HG02970 (cell line): ENCODE results near the gene PPFIA2.

ENCODE experiments used
- ATAC-seq: cut with Tn5 transposase; IDR thresholded peaks from one replicate; pipeline ENCODE4 v1.9.1; 2021; ENCODE audit warnings: mild to moderate bottlenecking, moderate library complexity, moderate number of reproducible peaks; ENCODE audit not compliant: unreplicated experiment, low FRiP score

PPFIA2 gene

GRCh38 chr12:81570234-81570633 is 188.9 kb downstream of the PPFIA2 start:
- no peak for ATAC-seq

GRCh38 chr12:81564237-81564636 is 194.9 kb downstream of the PPFIA2 start:
- ATAC-seq, result no peak

- no peak for ATAC-seq
These were observed 201.1 kb downstream of the PPFIA2 start for GRCh38 chr12:81558031-81558430.

GRCh38 chr12:81546811-81547210 is 212.3 kb downstream of the PPFIA2 start:
- ATAC-seq, result no peak

GRCh38 chr12:81543621-81544139 is 215.5 kb downstream of the PPFIA2 start:
- no peak for ATAC-seq

- ATAC-seq, result no peak
These were observed 216.8 kb downstream of the PPFIA2 start for GRCh38 chr12:81542065-81543010.

GRCh38 chr12:81541121-81541520 is 218.0 kb downstream of the PPFIA2 start:
- no peak for ATAC-seq

GRCh38 chr12:81539279-81539678 is 219.9 kb downstream of the PPFIA2 start:
- no peak for ATAC-seq

GRCh38 chr12:81533054-81533453 is 226.1 kb downstream of the PPFIA2 start:
- no peak for ATAC-seq

GRCh38 chr12:81530352-81530751 is 228.8 kb downstream of the PPFIA2 start:
- ATAC-seq, result no peak

- no peak for ATAC-seq
These were observed 238.8 kb downstream of the PPFIA2 start for GRCh38 chr12:81520064-81520945.

GRCh38 chr12:81518638-81519037 is 240.5 kb downstream of the PPFIA2 start:
- ATAC-seq, result no peak

GRCh38 chr12:81517296-81517695 is 241.9 kb downstream of the PPFIA2 start:
- ATAC-seq, result no peak

GRCh38 chr12:81502912-81503695 is 256.0 kb downstream of the PPFIA2 start:
- no peak for ATAC-seq

- ATAC-seq, result no peak
These were observed 258.4 kb downstream of the PPFIA2 start for GRCh38 chr12:81500788-81501187.

- ATAC-seq, result no peak
These were observed 259.3 kb downstream of the PPFIA2 start for GRCh38 chr12:81499809-81500208.

- no peak for ATAC-seq
These were observed 266.9 kb downstream of the PPFIA2 start for GRCh38 chr12:81492131-81492720.

GRCh38 chr12:81472934-81473333 is 286.2 kb downstream of the PPFIA2 start:
- ATAC-seq, result no peak

- ATAC-seq, result no peak
These were observed 288.2 kb downstream of the PPFIA2 start for GRCh38 chr12:81470923-81471322.

- ATAC-seq, result no peak
These were observed 290.9 kb downstream of the PPFIA2 start for GRCh38 chr12:81468206-81468605.
